ENCODE measurements around the gene BTD.
A peak's percentile ranks its signal among the peaks of the same experiment; 100 is the strongest.

BTD gene

GRCh38 chr3:15630646-15631350 is 29.3 kb downstream of the BTD start:
- no peaks in the 10 kb centered on the region for H3K36me3 ChIP-seq (ENCODE audit: insufficient read depth, low read length)
- no peaks in the 10 kb centered on the region for H3K27me3 ChIP-seq (ENCODE audit: control insufficient read depth in 1 of 2, insufficient read depth in 2 of 2, low read length in 2 of 2)
- H3K4me3 ChIP-seq (ENCODE audit: low read depth in 1 of 2, low read length in 2 of 2), result peak overlapping the region; percentile 10 to 36
- no peak overlapping the region for H3K27ac ChIP-seq (ENCODE audit: low read depth, low read length)
- no peaks in the 10 kb centered on the region for H3K9me3 ChIP-seq (ENCODE audit: low read length)
- peak overlapping the region; percentile 13 for H3K9ac ChIP-seq (ENCODE audit: low read length)
- H3K4me1 ChIP-seq (ENCODE audit: insufficient read depth, low read length), result peaks cover 54% of the 10 kb centered on the region

- H3K4me3 ChIP-seq (ENCODE audit: low read depth in 1 of 2, low read length in 2 of 2), result no peak overlapping the region
- no peak overlapping the region for H3K9ac ChIP-seq (ENCODE audit: low read length)
- H3K36me3 ChIP-seq (ENCODE audit: insufficient read depth, low read length), result no peaks in the 10 kb centered on the region
- H3K27ac ChIP-seq (ENCODE audit: low read depth, low read length), result no peak overlapping the region
- peaks cover 61% of the 10 kb centered on the region for H3K4me1 ChIP-seq (ENCODE audit: insufficient read depth, low read length)
- H3K27me3 ChIP-seq (ENCODE audit: control insufficient read depth in 1 of 2, insufficient read depth in 2 of 2, low read length in 2 of 2), result no peaks in the 10 kb centered on the region
- H3K9me3 ChIP-seq (ENCODE audit: low read length), result no peaks in the 10 kb centered on the region
Observed at GRCh38 chr3:15631426-15632211, 30.1 kb downstream of the BTD start.

- Histone ChIP-seq H3K27me3 (ENCODE audit: control insufficient read depth in 1 of 2, insufficient read depth in 2 of 2, low read length in 2 of 2) (no peaks in the 10 kb centered on the region), H3K9me3 (ENCODE audit: low read length) (no peaks in the 10 kb centered on the region), H3K9ac (ENCODE audit: low read length) (no peak overlapping the region), H3K36me3 (ENCODE audit: insufficient read depth, low read length) (no peaks in the 10 kb centered on the region), H3K4me1 (ENCODE audit: insufficient read depth, low read length) (peaks cover 66% of the 10 kb centered on the region), H3K27ac (ENCODE audit: low read depth, low read length) (peak overlapping the region; percentile 8), H3K4me3 (ENCODE audit: low read depth in 1 of 2, low read length in 2 of 2) (no peak overlapping the region)
Observed at GRCh38 chr3:15632212-15632580, 30.7 kb downstream of the BTD start.

GRCh38 chr3:15633159-15633558 is 31.6 kb downstream of the BTD start:
- Histone ChIP-seq H3K9ac (ENCODE audit: low read length) (no peak overlapping the region), H3K27ac (ENCODE audit: low read depth, low read length) (peak overlapping the region; percentile 94), H3K27me3 (ENCODE audit: control insufficient read depth in 1 of 2, insufficient read depth in 2 of 2, low read length in 2 of 2) (no peaks in the 10 kb centered on the region), H3K36me3 (ENCODE audit: insufficient read depth, low read length) (no peaks in the 10 kb centered on the region), H3K4me3 (ENCODE audit: low read depth in 1 of 2, low read length in 2 of 2) (no peak overlapping the region), H3K9me3 (ENCODE audit: low read length) (no peaks in the 10 kb centered on the region), H3K4me1 (ENCODE audit: insufficient read depth, low read length) (peaks cover 76% of the 10 kb centered on the region)

- H3K9ac ChIP-seq (ENCODE audit: low read length), result peak overlapping the region; percentile 26
- no peaks in the 10 kb centered on the region for H3K36me3 ChIP-seq (ENCODE audit: insufficient read depth, low read length)
- H3K4me3 ChIP-seq (ENCODE audit: low read depth in 1 of 2, low read length in 2 of 2), result peak overlapping the region in 1 of 2 donors; percentile 8
- H3K4me1 ChIP-seq (ENCODE audit: insufficient read depth, low read length), result peaks cover 84% of the 10 kb centered on the region
- no peaks in the 10 kb centered on the region for H3K27me3 ChIP-seq (ENCODE audit: control insufficient read depth in 1 of 2, insufficient read depth in 2 of 2, low read length in 2 of 2)
- peak overlapping the region; percentile 94 for H3K27ac ChIP-seq (ENCODE audit: low read depth, low read length)
- no peaks in the 10 kb centered on the region for H3K9me3 ChIP-seq (ENCODE audit: low read length)
Observed at GRCh38 chr3:15633766-15634598, 32.4 kb downstream of the BTD start.

GRCh38 chr3:15634671-15635070 is 33.1 kb downstream of the BTD start:
- peak overlapping the region; percentile 26 for H3K9ac ChIP-seq (ENCODE audit: low read length)

GRCh38 chr3:15635121-15635661 is 33.6 kb downstream of the BTD start:
- H3K9ac ChIP-seq (ENCODE audit: low read length), result peak overlapping the region; percentile 26
- H3K36me3 ChIP-seq (ENCODE audit: insufficient read depth, low read length), result no peaks in the 10 kb centered on the region
- peak overlapping the region; percentile 94 for H3K27ac ChIP-seq (ENCODE audit: low read depth, low read length)
- peaks cover 87% of the 10 kb centered on the region for H3K4me1 ChIP-seq (ENCODE audit: insufficient read depth, low read length)
- H3K27me3 ChIP-seq (ENCODE audit: control insufficient read depth in 1 of 2, insufficient read depth in 2 of 2, low read length in 2 of 2), result no peaks in the 10 kb centered on the region
- peak overlapping the region in 1 of 2 donors; percentile 8 for H3K4me3 ChIP-seq (ENCODE audit: low read depth in 1 of 2, low read length in 2 of 2)
- H3K9me3 ChIP-seq (ENCODE audit: low read length), result no peaks in the 10 kb centered on the region

More at GRCh38 chr3:15634671-15635070, 33.1 kb downstream of the BTD start:
- no peaks in the 10 kb centered on the region for H3K9me3 ChIP-seq (ENCODE audit: low read length)
- H3K4me3 ChIP-seq (ENCODE audit: low read depth in 1 of 2, low read length in 2 of 2), result peak overlapping the region in 1 of 2 donors; percentile 8
- H3K27ac ChIP-seq (ENCODE audit: low read depth, low read length), result peak overlapping the region; percentile 94
- H3K36me3 ChIP-seq (ENCODE audit: insufficient read depth, low read length), result no peaks in the 10 kb centered on the region
- no peaks in the 10 kb centered on the region for H3K27me3 ChIP-seq (ENCODE audit: control insufficient read depth in 1 of 2, insufficient read depth in 2 of 2, low read length in 2 of 2)
- H3K4me1 ChIP-seq (ENCODE audit: insufficient read depth, low read length), result peaks cover 91% of the 10 kb centered on the region

GRCh38 chr3:15636028-15636709 is 34.6 kb downstream of the BTD start:
- no peak overlapping the region for H3K4me3 ChIP-seq (ENCODE audit: low read depth in 1 of 2, low read length in 2 of 2)
- no peaks in the 10 kb centered on the region for H3K9me3 ChIP-seq (ENCODE audit: low read length)
- H3K27me3 ChIP-seq (ENCODE audit: control insufficient read depth in 1 of 2, insufficient read depth in 2 of 2, low read length in 2 of 2), result no peaks in the 10 kb centered on the region
- H3K9ac ChIP-seq (ENCODE audit: low read length), result no peak overlapping the region
- no peaks in the 10 kb centered on the region for H3K36me3 ChIP-seq (ENCODE audit: insufficient read depth, low read length)
- H3K27ac ChIP-seq (ENCODE audit: low read depth, low read length), result peak overlapping the region; percentile 56
- H3K4me1 ChIP-seq (ENCODE audit: insufficient read depth, low read length), result peaks cover 82% of the 10 kb centered on the region

GRCh38 chr3:15637131-15637951 is 35.8 kb downstream of the BTD start:
- Histone ChIP-seq H3K9ac (ENCODE audit: low read length) (peak overlapping the region; percentile 16), H3K27me3 (ENCODE audit: control insufficient read depth in 1 of 2, insufficient read depth in 2 of 2, low read length in 2 of 2) (no peaks in the 10 kb centered on the region), H3K9me3 (ENCODE audit: low read length) (no peaks in the 10 kb centered on the region), H3K27ac (ENCODE audit: low read depth, low read length) (peak overlapping the region; percentile 77), H3K36me3 (ENCODE audit: insufficient read depth, low read length) (no peaks in the 10 kb centered on the region), H3K4me1 (ENCODE audit: insufficient read depth, low read length) (peaks cover 72% of the 10 kb centered on the region), H3K4me3 (ENCODE audit: low read depth in 1 of 2, low read length in 2 of 2) (no peak overlapping the region)

- peaks cover 64% of the 10 kb centered on the region for H3K4me1 ChIP-seq (ENCODE audit: insufficient read depth, low read length)
- H3K27me3 ChIP-seq (ENCODE audit: control insufficient read depth in 1 of 2, insufficient read depth in 2 of 2, low read length in 2 of 2), result no peaks in the 10 kb centered on the region
- no peak overlapping the region for H3K4me3 ChIP-seq (ENCODE audit: low read depth in 1 of 2, low read length in 2 of 2)
Observed at GRCh38 chr3:15638193-15638890, 36.8 kb downstream of the BTD start.

More at GRCh38 chr3:15638193-15638890, 36.8 kb downstream of the BTD start:
- no peaks in the 10 kb centered on the region for H3K9me3 ChIP-seq (ENCODE audit: low read length)
- H3K36me3 ChIP-seq (ENCODE audit: insufficient read depth, low read length), result no peaks in the 10 kb centered on the region
- peak overlapping the region; percentile 77 for H3K27ac ChIP-seq (ENCODE audit: low read depth, low read length)
- no peak overlapping the region for H3K9ac ChIP-seq (ENCODE audit: low read length)
